Erythroblast (primary cell): Measurements from ENCODE around the gene KIF2A.

Experiments
- GATA1 ChIP-seq: IDR thresholded peaks from 2 replicates; pipeline ENCODE4 v1.6.1; 2011; ENCODE audit warnings: low read depth, mild to moderate bottlenecking, control low read depth, low read length, moderate library complexity
- POLR2A ChIP-seq: IDR thresholded peaks from 2 replicates; pipeline ENCODE4 v1.6.1; 2011; ENCODE audit warnings: mild to moderate bottlenecking, low read length

GRCh38 chr5:62260513-62260912, 45.5 kb upstream of the KIF2A start:
- TF ChIP-seq POLR2A, result no peak
- no peak for TF ChIP-seq GATA1
